ENCODE measurements around the gene LIMA1.
A peak's percentile ranks its signal among the peaks of the same experiment; 100 is the strongest.
"Not testable (repeated sequence)": the region's sequence is repeated elsewhere in the genome, so short reads cannot be mapped to it uniquely, and the experiment has no call there.

Gene LIMA1

DNA sequence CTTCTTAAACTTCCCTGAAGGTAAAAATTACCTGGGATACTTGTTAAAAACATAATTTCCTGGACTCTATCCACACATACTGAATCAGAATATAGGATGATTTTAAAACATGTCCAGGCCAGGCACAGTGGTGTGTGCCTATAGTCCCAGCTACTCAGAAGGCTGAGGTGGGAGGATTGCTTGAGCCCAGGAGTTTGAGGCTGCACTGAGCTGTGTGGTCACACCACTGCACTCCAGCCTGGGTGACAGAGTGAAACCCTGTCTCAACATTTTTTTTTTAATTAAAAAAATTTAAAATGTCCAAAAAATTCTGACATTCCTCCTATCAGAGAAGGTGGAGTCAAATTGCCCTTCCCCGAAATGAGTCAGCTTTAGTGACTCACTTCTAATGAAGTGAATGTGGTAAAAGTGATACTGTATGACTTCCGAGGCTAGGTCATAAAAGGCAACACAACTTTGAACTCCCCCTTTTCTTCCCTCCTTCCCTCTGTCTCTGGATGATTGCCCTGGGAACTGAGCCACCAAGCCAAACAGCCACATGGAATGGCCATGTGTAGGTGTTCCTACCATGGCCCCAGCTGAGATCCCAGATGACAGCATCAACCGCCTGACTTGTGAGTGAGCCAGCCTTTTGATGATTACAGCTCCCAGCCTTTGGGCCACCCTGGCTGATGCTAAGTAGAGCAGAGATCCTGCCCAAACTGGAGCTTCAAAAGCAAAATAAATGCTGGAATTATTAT is 36.3 kb downstream of the LIMA1 start:
- DNase-seq = no peak

DNA sequence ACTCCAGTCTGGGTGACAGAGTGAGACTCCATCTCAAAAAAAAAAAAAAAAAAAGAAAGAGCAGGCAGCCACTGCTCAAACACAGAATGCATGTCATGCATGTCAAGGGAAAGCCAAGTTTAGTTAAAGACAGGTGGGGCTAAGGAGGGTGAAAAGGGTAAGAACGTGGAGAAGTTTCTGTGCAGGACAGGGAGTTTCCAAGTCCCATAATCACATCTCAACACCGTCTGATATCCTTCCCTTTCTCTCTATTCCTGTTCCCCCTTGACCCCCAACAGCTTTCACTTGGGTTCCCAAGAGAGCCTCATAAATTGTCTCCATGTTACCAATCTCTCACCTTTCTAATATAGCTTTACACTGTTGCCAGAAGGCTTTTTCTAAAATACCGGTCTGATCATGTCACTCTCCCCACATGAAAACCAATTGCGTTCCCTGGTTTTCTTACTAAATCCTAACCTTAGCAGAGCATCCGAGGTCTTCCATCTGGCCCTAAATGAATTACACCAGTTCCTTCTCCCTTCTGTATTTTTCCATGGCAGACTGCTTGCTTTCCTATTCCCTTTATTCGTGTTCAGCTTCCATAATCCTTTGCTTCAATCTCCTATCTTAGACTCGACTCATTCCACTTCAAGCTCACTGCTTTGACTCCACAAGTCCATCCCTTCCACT is 37.0 kb downstream of the LIMA1 start:
- DNase-seq = no peak

- no peak for DNase-seq
These were observed 39.8 kb downstream of the LIMA1 start for GRCh38 chr12:50243507-50243906.

GRCh38 chr12:50242751-50243191 is 40.5 kb downstream of the LIMA1 start:
- no peak for DNase-seq

GRCh38 chr12:50241178-50241577 is 42.1 kb downstream of the LIMA1 start:
- no peak for DNase-seq

DNA sequence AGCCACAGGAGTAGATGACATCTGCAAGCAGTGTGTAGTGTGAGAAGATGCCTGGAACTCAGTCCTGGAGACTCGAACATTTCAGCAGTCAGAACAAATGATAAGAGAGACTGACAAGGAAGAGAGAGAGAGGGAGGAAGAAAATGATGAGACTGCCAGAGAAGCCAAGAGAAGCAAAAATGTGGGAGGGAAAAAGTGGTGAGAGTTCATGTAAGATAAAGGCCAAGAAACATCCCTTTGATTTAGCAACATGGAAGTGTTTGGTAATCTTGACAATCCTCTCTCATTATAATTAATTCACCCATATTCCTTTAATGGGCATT is 42.6 kb downstream of the LIMA1 start:
- DNase-seq = no peak

GRCh38 chr12:50240096-50240791 is 43.1 kb downstream of the LIMA1 start:
- no peak for DNase-seq

GRCh38 chr12:50239355-50239891 is 43.9 kb downstream of the LIMA1 start:
- no peak for DNase-seq

DNA sequence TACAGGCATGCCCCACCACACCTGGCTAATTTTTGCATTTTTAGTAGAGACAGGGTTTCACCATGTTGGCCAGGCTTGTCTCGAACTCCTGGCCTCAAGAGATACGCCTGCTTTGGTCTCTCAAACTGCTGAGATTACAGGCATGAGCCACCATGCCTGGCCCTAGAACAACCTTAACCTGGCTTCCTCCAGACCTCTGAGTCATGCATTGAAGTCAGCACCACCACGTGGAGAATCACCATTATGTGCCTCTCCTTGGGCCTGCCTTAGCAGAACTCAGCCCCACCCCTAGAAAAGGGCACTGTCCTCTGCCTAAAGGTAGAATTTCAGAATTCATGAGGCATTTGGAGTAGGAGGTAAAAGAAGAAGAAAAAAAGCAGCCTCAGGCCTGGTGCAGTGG is 49.0 kb downstream of the LIMA1 start:
- no peak for DNase-seq

DNA sequence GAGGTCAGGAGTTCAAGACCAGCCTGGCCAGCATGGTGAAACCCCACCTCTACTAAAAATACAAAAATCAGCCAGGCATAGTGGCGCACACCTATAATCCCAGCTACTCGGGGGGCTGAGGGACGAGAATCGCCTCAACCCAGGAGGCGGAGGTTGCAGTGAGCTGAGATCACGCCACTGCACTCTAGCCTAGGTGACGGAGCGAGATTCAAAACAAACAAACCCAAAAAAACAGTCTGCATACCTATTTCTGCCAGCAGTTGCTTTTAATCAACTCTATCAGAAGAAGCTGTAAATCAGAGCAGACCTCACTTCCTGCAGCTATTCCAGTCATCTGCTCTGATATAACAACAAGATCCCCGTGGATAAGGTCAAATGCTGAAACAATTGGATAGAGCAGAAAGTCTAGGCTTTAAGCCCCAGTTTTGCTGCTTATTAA is 50.5 kb downstream of the LIMA1 start:
- no peak for DNase-seq

GRCh38 chr12:50232206-50232605 is 51.1 kb downstream of the LIMA1 start:
- DNase-seq = no peak

DNA sequence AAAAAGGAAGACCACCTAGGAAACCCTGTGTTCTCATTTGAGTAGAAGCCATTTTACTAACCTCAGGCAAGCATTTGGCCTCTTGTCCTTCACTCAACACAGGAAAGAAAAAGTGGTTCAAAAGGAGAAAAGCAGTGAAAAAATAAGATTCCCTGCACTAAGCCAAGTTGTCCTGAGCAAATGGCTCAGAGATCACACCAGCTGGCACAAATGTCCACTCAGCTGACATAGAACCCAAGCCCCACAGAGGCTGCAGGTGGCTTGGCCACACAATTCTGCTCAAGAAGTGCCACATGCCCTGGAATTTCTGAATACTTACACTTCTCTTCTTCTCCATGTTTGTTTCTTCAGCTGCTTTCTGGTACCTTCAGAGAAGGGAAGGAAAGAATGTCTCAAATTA is 52.0 kb downstream of the LIMA1 start:
- no peak for DNase-seq

- no peak for DNase-seq
These were observed 53.1 kb downstream of the LIMA1 start for GRCh38 chr12:50230217-50230616.

DNA sequence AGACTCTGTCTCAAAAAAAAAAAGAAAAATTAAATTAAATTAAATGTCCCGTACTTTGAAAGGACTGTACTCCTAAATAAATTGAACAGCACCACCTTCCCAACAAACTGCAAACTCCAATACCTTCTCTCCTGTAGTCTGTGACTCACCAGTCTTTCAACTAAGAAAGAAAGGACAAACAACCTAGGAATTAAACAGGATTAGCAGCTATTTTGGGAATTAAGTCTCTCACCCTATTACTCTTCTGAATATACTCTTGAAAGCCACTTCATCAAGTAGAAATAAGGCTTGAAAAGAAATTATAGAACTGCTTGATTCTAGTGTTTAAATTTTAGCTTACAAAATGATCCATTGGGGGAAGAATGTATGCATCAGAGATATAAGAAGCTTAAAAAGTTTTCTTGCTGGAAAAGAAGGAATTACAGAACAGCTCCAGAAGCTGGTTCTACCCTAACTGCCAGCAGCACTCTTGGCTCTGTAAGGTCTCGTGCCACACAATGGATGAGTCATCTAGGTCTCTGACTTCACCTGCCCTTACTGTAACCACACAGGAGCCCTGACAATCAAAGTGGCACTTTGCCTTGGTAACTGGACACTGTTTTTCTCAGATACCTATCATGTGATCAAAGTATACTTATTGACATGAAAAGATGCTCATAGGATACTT is 59.2 kb downstream of the LIMA1 start:
- DNase-seq = no peak

GRCh38 chr12:50222275-50222783 is 61.0 kb downstream of the LIMA1 start:
- no peak for DNase-seq

DNA sequence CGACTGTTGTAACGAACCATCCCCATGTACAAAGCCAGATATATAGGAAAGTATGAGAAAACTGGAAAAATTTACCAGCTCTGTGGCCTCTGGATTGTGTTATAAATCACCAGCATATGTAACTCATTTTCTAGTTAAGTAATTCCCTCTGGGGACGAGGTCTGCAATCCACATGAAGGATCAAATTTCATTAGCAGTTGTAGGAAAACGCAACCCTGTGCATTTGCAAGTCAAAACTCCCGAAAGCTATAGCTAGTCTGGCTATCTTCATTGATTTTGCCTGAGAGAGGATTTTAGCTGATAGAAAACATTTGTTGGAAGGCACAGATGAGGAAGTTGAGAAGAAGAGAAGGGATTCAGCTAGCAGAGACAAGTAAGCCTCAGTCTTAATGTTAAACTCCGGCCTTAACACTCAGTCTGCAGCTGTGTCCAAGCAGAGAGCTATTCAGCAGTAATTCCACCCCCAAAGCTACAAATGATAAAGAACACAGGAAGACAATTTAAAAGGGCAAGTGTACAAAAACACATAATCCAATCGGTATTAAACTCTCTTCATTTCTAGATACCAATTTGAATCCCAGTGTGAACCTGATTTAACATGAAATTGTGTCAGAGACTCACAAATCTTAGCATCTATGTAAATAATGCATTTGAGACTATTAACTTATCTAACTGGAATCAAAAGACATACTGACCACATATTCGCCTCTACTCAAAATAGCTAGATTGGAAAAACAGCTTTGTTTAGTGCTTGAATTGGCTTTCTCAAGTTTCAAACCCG is 61.9 kb downstream of the LIMA1 start:
- peak; percentile 62 for DNase-seq

DNA sequence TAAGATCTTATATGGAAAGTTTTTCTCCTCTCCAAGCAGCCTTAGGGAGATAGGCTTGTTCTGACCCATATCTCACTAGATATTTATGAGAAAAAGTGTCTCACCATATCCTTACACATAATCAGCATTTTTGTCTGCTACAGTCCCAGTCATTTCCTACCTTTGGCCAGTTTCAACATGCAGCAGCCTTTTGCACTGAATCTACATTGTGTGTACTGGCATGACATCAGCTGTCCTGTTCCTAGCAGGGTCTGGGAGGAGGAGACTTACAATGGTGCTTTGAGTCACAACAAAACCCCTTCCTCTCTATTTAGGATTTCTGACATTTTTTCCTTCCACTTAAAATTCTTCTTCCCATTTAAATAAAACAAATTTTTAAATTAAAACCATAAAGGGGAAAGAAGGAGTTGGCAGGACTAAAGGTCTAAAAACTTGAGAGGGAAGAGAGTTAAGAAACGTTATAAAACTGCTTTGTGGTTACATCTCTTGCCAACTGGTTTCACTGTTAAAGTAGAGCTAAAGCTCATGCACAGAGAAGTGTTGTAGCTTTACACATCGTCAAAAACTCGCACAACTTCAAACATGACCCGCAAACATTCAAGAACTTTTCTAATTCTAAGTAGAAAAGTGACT is 62.8 kb downstream of the LIMA1 start:
- no peak for DNase-seq

GRCh38 chr12:50219544-50219943 is 63.8 kb downstream of the LIMA1 start:
- no peak for DNase-seq

DNA sequence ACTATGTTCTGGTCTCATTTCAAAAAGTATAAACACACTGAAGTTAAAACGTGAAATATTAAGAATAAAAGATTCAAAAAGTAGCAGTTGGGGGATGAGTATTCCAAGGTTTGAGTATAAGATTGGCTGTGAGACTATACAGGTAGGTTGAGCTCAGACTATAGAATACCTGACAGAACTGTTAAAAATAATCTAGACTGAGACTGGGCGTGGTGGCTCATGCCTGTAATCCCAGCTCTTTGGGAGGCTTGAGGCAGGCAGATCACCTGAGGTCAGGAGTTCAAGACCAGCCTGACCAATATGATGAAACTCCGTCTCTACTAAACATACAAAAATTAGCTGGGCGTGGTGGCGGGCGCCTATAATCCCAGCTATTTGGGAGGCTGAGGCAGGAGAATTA is 64.3 kb downstream of the LIMA1 start:
- DNase-seq = not testable (repeated sequence)

GRCh38 chr12:50218386-50218785 is 64.9 kb downstream of the LIMA1 start:
- no peak for DNase-seq

DNA sequence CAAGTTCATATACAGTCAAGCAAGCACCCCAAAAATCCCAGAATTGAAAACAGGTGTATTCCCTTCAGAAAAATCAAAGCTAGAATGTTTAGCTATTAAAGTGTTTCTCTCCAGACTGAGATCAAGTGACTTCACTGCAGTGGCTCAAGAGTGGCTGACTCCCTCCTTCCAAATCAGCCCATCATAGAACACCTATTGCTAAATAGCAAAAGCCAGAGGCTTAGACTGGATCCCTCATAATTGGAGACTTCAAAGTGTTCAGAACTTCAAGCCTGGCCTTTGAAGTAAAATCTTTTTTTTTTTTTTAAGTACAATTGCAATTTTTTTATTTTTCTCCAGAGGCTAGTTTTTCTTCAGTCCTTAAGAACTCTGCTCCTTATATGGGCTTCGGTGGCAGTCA is 66.1 kb downstream of the LIMA1 start:
- no peak for DNase-seq

GRCh38 chr12:50215033-50215432 is 68.3 kb downstream of the LIMA1 start:
- no peak for DNase-seq
